MM.1S (cell line): Measurements from ENCODE around the gene TTI1.

ENCODE experiments used
- DNase-seq: peaks from one replicate; pipeline ENCODE4 v3.0.0-alpha.2; 2015
- H2AFZ ChIP-seq: fragments of 300-600 bp; sonication (generic); 2 replicates; pipeline ENCODE4 v1.6.0; 2016; ENCODE audit warnings: antibody characterized with exemption, low read length
- H3F3A ChIP-seq: fragments of 300-600 bp; sonication (generic); 2 replicates; pipeline ENCODE4 v1.6.1; 2016; ENCODE audit warnings: mild to moderate bottlenecking, antibody characterized with exemption, low read length, moderate library complexity, mixed read lengths; ENCODE audit not compliant: insufficient read depth
- H3K27ac ChIP-seq: fragments of 300-600 bp; sonication (generic); 2 replicates; pipeline ENCODE4 v1.5.1; 2016; ENCODE audit warnings: mild to moderate bottlenecking, low read length
- H3K27me3 ChIP-seq: fragments of 300-600 bp; sonication (generic); replicated peaks from 2 replicates; pipeline ENCODE4 v1.6.0; 2016; ENCODE audit warnings: low read length; ENCODE audit not compliant: insufficient read depth
- H3K36me3 ChIP-seq: fragments of 300-600 bp; sonication (generic); replicated peaks from 2 replicates; pipeline ENCODE4 v1.6.1; 2016; ENCODE audit warnings: mild to moderate bottlenecking, low read length, mixed read lengths; ENCODE audit not compliant: insufficient read depth
- H3K4me1 ChIP-seq: fragments of 300-600 bp; sonication (generic); 2 replicates; pipeline ENCODE4 v1.6.1; 2016; ENCODE audit warnings: low read length, mixed read lengths
- H3K4me2 ChIP-seq: fragments of 300-600 bp; sonication (generic); 2 replicates; pipeline ENCODE4 v1.6.0; 2016; ENCODE audit warnings: low read depth, low read length
- H3K4me3 ChIP-seq: fragments of 300-600 bp; sonication (generic); 2 replicates; pipeline ENCODE4 v1.5.1; 2016; ENCODE audit warnings: low read length, mixed read lengths
- H3K79me2 ChIP-seq: fragments of 300-600 bp; sonication (generic); 2 replicates; pipeline ENCODE4 v1.6.1; 2016; ENCODE audit warnings: mixed run types, low read length, mixed read lengths
- H3K9ac ChIP-seq: fragments of 300-600 bp; sonication (generic); 2 replicates; pipeline ENCODE4 v1.6.1; 2016; ENCODE audit warnings: low read length, mixed read lengths
- H3K9me2 ChIP-seq: fragments of 300-600 bp; sonication (generic); replicated peaks from 2 replicates; pipeline ENCODE4 v1.6.1; 2016; ENCODE audit warnings: mild to moderate bottlenecking, low read length, mixed read lengths; ENCODE audit not compliant: insufficient read depth
- H3K9me3 ChIP-seq: fragments of 300-600 bp; sonication (generic); replicated peaks from 2 replicates; pipeline ENCODE4 v1.6.1; 2016; ENCODE audit warnings: mild to moderate bottlenecking, low read length, mixed read lengths; ENCODE audit not compliant: insufficient read depth
- H4K20me1 ChIP-seq: fragments of 300-600 bp; sonication (generic); 2 replicates; pipeline ENCODE4 v1.6.1; 2016; ENCODE audit warnings: mild to moderate bottlenecking, low read length, moderate library complexity, mixed read lengths; ENCODE audit not compliant: insufficient read depth
- CTCF ChIP-seq: fragments of 300-600 bp; sonication (generic); IDR thresholded peaks from 2 replicates; pipeline ENCODE4 v1.5.1; 2016; ENCODE audit warnings: antibody characterized with exemption, low read length, mixed read lengths
- EZH2 ChIP-seq: fragments of 300-600 bp; sonication (generic); optimal IDR thresholded peaks from 2 replicates; pipeline ENCODE3; 2017; ENCODE audit warnings: low read depth, mild to moderate bottlenecking, antibody characterized with exemption, low read length, mixed read lengths
- EZH2phosphoT487 ChIP-seq: fragments of 300-600 bp; sonication (generic); IDR thresholded peaks from 2 replicates; pipeline ENCODE4 v1.6.1; 2018; ENCODE audit warnings: antibody characterized with exemption, low read length

The TTI1 gene

GRCh38 chr20:37979021-37979985 lies 54.0 kb downstream of the TTI1 start:
- no peaks in the 10 kb centered on the region for H3K79me2 ChIP-seq
- no peaks in the 10 kb centered on the region for H3K9me3 ChIP-seq
- H2AFZ ChIP-seq, result no peak overlapping the region
- H3K36me3 ChIP-seq, result no peaks in the 10 kb centered on the region
- no peaks in the 10 kb centered on the region for H3K4me1 ChIP-seq
- TF ChIP-seq EZH2phosphoT487 (no peak), CTCF (no peak), EZH2 (no peak)
- no peaks in the 10 kb centered on the region for H3F3A ChIP-seq
- no peak overlapping the region for H3K4me2 ChIP-seq
- H3K27ac ChIP-seq, result no peak overlapping the region
- no peaks in the 10 kb centered on the region for H3K27me3 ChIP-seq
- H3K9me2 ChIP-seq, result no peaks in the 10 kb centered on the region
- no peaks in the 10 kb centered on the region for H4K20me1 ChIP-seq
- no peak overlapping the region for H3K9ac ChIP-seq
- H3K4me3 ChIP-seq, result no peak overlapping the region
- DNase-seq, result no peak

- Histone ChIP-seq H3K4me1 (no peaks in the 10 kb centered on the region), H3K36me3 (no peaks in the 10 kb centered on the region), H2AFZ (no peak overlapping the region), H3K4me3 (no peak overlapping the region), H3K9ac (no peak overlapping the region), H4K20me1 (no peaks in the 10 kb centered on the region), H3K27ac (no peak overlapping the region), H3K9me3 (no peaks in the 10 kb centered on the region), H3K4me2 (no peak overlapping the region), H3K79me2 (no peaks in the 10 kb centered on the region), H3K27me3 (no peaks in the 10 kb centered on the region), H3K9me2 (no peaks in the 10 kb centered on the region), H3F3A (no peaks in the 10 kb centered on the region)
- TF ChIP-seq CTCF (no peak), EZH2phosphoT487 (no peak), EZH2 (no peak)
- no peak for DNase-seq
Measured at GRCh38 chr20:37977786-37978185, 55.5 kb downstream of the TTI1 start.

GRCh38 chr20:37977338-37977737 lies 55.9 kb downstream of the TTI1 start:
- Histone ChIP-seq H3K4me1 (no peaks in the 10 kb centered on the region), H3K9ac (no peak overlapping the region)
- TF ChIP-seq EZH2phosphoT487, result no peak
- TF ChIP-seq EZH2, result no peak
- no peak for TF ChIP-seq CTCF

More at GRCh38 chr20:37977338-37977737, 55.9 kb downstream of the TTI1 start:
- H3K79me2 ChIP-seq, result no peaks in the 10 kb centered on the region
- no peaks in the 10 kb centered on the region for H3K9me2 ChIP-seq
- no peak overlapping the region for H3K4me2 ChIP-seq
- no peak overlapping the region for H3K27ac ChIP-seq
- H3F3A ChIP-seq, result no peaks in the 10 kb centered on the region
- DNase-seq, result no peak
- H3K27me3 ChIP-seq, result no peaks in the 10 kb centered on the region
- no peak overlapping the region for H2AFZ ChIP-seq
- H3K9me3 ChIP-seq, result no peaks in the 10 kb centered on the region
- H4K20me1 ChIP-seq, result no peaks in the 10 kb centered on the region
- H3K36me3 ChIP-seq, result no peaks in the 10 kb centered on the region
- H3K4me3 ChIP-seq, result no peak overlapping the region
